Measurements from ENCODE around the gene FUBP1.

GRCh38 chr1:77905603-77906002 lies 73.3 kb downstream of the FUBP1 start:
- TF ChIP-seq CTCF (IDR thresholded peaks at IDR 0.05; ENCODE audit: insufficient read depth, low read depth, low read length) (no peak), EZH2 (IDR thresholded peaks at IDR 0.05; ENCODE audit: insufficient read depth, low read length) (no peak)
